Measurements from ENCODE around the gene MLXIP. TPM values are rescaled to one million over a fixed set of nuclear protein-coding genes. Genes with fewer than 3 reads are reported as not detected.

Gene MLXIP
- total and polyA plus RNA-seq, 2 of the 13 experiments (the other 11 are each of a cell fraction or from before 2014, with no cell fraction given), result 5.3 to 6.7 TPM

- TF ChIP-seq, protein P1, sequence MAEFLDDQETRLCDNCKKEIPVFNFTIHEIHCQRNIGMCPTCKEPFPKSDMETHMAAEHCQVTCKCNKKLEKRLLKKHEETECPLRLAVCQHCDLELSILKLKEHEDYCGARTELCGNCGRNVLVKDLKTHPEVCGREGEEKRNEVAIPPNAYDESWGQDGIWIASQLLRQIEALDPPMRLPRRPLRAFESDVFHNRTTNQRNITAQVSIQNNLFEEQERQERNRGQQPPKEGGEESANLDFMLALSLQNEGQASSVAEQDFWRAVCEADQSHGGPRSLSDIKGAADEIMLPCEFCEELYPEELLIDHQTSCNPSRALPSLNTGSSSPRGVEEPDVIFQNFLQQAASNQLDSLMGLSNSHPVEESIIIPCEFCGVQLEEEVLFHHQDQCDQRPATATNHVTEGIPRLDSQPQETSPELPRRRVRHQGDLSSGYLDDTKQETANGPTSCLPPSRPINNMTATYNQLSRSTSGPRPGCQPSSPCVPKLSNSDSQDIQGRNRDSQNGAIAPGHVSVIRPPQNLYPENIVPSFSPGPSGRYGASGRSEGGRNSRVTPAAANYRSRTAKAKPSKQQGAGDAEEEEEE (CRISPR knock-in tag; IDR thresholded peaks at IDR 0.05; ENCODE audit: borderline replicate concordance), result 0 out of 2 replicates have a peak, but pooled peaks have one; percentile 40
- TF ChIP-seq ATF1 (CRISPR knock-in tag; IDR thresholded peaks at IDR 0.05), result no peak
- TF ChIP-seq, protein P2, sequence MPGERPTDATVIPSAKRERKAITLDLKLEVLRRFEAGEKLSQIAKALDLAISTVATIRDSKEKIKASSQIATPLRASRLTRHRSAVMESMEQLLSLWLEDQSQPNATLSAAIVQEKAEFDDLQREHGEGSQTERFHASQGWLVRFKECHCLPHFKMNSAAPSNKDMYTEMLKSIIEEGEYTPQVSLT (CRISPR knock-in tag; IDR thresholded peaks at IDR 0.05; ENCODE audit: borderline replicate concordance, low read depth), result no peak
- TF ChIP-seq, protein P3, sequence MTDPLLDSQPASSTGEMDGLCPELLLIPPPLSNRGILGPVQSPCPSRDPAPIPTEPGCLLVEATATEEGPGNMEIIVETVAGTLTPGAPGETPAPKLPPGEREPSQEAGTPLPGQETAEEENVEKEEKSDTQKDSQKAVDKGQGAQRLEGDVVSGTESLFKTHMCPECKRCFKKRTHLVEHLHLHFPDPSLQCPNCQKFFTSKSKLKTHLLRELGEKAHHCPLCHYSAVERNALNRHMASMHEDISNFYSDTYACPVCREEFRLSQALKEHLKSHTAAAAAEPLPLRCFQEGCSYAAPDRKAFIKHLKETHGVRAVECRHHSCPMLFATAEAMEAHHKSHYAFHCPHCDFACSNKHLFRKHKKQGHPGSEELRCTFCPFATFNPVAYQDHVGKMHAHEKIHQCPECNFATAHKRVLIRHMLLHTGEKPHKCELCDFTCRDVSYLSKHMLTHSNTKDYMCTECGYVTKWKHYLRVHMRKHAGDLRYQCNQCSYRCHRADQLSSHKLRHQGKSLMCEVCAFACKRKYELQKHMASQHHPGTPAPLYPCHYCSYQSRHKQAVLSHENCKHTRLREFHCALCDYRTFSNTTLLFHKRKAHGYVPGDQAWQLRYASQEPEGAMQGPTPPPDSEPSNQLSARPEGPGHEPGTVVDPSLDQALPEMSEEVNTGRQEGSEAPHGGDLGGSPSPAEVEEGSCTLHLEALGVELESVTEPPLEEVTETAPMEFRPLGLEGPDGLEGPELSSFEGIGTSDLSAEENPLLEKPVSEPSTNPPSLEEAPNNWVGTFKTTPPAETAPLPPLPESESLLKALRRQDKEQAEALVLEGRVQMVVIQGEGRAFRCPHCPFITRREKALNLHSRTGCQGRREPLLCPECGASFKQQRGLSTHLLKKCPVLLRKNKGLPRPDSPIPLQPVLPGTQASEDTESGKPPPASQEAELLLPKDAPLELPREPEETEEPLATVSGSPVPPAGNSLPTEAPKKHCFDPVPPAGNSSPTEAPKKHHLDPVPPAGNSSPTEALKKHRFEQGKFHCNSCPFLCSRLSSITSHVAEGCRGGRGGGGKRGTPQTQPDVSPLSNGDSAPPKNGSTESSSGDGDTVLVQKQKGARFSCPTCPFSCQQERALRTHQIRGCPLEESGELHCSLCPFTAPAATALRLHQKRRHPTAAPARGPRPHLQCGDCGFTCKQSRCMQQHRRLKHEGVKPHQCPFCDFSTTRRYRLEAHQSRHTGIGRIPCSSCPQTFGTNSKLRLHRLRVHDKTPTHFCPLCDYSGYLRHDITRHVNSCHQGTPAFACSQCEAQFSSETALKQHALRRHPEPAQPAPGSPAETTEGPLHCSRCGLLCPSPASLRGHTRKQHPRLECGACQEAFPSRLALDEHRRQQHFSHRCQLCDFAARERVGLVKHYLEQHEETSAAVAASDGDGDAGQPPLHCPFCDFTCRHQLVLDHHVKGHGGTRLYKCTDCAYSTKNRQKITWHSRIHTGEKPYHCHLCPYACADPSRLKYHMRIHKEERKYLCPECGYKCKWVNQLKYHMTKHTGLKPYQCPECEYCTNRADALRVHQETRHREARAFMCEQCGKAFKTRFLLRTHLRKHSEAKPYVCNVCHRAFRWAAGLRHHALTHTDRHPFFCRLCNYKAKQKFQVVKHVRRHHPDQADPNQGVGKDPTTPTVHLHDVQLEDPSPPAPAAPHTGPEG (CRISPR knock-in tag; IDR thresholded peaks at IDR 0.05), result peak; percentile 38; the same call in 1 of the 2 replicates
- TF ChIP-seq, protein P4, sequence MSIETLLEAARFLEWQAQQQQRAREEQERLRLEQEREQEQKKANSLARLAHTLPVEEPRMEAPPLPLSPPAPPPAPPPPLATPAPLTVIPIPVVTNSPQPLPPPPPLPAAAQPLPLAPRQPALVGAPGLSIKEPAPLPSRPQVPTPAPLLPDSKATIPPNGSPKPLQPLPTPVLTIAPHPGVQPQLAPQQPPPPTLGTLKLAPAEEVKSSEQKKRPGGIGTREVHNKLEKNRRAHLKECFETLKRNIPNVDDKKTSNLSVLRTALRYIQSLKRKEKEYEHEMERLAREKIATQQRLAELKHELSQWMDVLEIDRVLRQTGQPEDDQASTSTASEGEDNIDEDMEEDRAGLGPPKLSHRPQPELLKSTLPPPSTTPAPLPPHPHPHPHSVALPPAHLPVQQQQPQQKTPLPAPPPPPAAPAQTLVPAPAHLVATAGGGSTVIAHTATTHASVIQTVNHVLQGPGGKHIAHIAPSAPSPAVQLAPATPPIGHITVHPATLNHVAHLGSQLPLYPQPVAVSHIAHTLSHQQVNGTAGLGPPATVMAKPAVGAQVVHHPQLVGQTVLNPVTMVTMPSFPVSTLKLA (IDR thresholded peaks at IDR 0.05), result no peak
- TF ChIP-seq CHD4 (IDR thresholded peaks at IDR 0.05; ENCODE audit: borderline replicate concordance, low read length), result no peak
- 0 out of 2 replicates have a peak, but pooled peaks have one; percentile 23 for TF ChIP-seq FOXK1 (CRISPR knock-in tag; IDR thresholded peaks at IDR 0.05; ENCODE audit: borderline replicate concordance, low read depth)
- TF ChIP-seq RBFOX2 (IDR thresholded peaks at IDR 0.05; ENCODE audit: low read depth, low read length), result no peak
- TF ChIP-seq ZMYM4 (CRISPR knock-in tag; IDR thresholded peaks at IDR 0.05), result peak; percentile 30; the same call in 1 of the 2 replicates
- peak; percentile 53; the same call in 1 of the 2 replicates for TF ChIP-seq TFAP4 (IDR thresholded peaks at IDR 0.05; ENCODE audit: borderline replicate concordance, low read depth)
- 0 out of 2 replicates have a peak, but pooled peaks have one; percentile 10 for TF ChIP-seq TFE3 (CRISPR knock-in tag; IDR thresholded peaks at IDR 0.05)
- peak; percentile 19; the same call in 1 of the 2 replicates for TF ChIP-seq HNF4G (IDR thresholded peaks at IDR 0.05; ENCODE audit: borderline replicate concordance, low read depth, low read length)
- no peak for TF ChIP-seq HNF4G (CRISPR knock-in tag; IDR thresholded peaks at IDR 0.05; ENCODE audit: borderline replicate concordance, low read depth)
- no peak for TF ChIP-seq ZNF772 (CRISPR knock-in tag; IDR thresholded peaks at IDR 0.05)
- TF ChIP-seq NCOA5 (CRISPR knock-in tag; IDR thresholded peaks at IDR 0.05), result no peak
- 0 out of 2 replicates have a peak, but pooled peaks have one; percentile 21 for TF ChIP-seq ERF (CRISPR knock-in tag; IDR thresholded peaks at IDR 0.05)
Measured at GRCh38 chr12:122040579-122041386, 37.8 kb upstream of the MLXIP start (continued).
